GM12878 (cell line): ENCODE data around the gene RALGPS2. TPM values are rescaled to one million over a fixed set of nuclear protein-coding genes. Genes with fewer than 3 reads are reported as not detected.

ENCODE experiments used
- ATAC-seq: fragments of 200-7000 bp; cut with Tn5 transposase; 3 replicates; pipeline ENCODE4 v1.9.1; 2020; ENCODE audit warnings: mild to moderate bottlenecking, moderate library complexity
- BruUV-seq: library from RNA; stranded (reverse); fragments of 400-500 nt; replicated peaks from 2 replicates; lab custom pipeline; 2021; lab: Mats Ljungman, UMichigan
- CTCF ChIA-PET: fragments of 300-600 bp; sonication (Branson Sonifier 250); formaldehyde crosslinking; extraction: SDS; loops from one replicate; lab custom pipeline; 2021; ENCODE audit warnings: inconsistent platforms; lab: Yijun Ruan, JAX
- POLR2A ChIA-PET: fragments of 350-600 bp; formaldehyde crosslinking; extraction: SDS; loops from one replicate; lab custom pipeline; 2021; ENCODE audit warnings: inconsistent platforms; lab: Charles Lee
- RAD21 ChIA-PET: fragments of 300-600 bp; sonication (Branson Sonifier 250); formaldehyde crosslinking; loops from one replicate; lab custom pipeline; 2023; ENCODE audit warnings: antibody characterized with exemption; ENCODE audit not compliant: unreplicated experiment; lab: Charles Lee
- SMC1A ChIA-PET: fragments of 300-600 bp; sonication (Branson Sonifier 250); formaldehyde crosslinking; loops from one replicate; lab custom pipeline; 2023; ENCODE audit not compliant: unreplicated experiment, uncharacterized antibody; lab: Charles Lee
- DNase-seq: peaks from one replicate; pipeline ENCODE4 v3.0.0-alpha.2; 2011; ENCODE audit warnings: low read depth, low spot score
- FAIRE-seq: peaks from 3 replicates; lab custom pipeline; 2011; peaks lifted over from hg19 to GRCh38; lab: Jason Lieb, UNC
- H2AFZ ChIP-seq: 2 replicates; pipeline ENCODE4 v1.6.0; 2011; ENCODE audit warnings: low read depth, low read length, control low read depth; ENCODE audit not compliant: control insufficient read depth
- H3K27ac ChIP-seq: 2 replicates; pipeline ENCODE4 v1.5.1; 2011; ENCODE audit warnings: control low read depth; ENCODE audit not compliant: control insufficient read depth, insufficient read depth
- H3K27me3 ChIP-seq, 2 experiments: replicated peaks in 1 of 2; 2 replicates each; pipeline versions ENCODE4 v1.6.0 to v1.6.1; 2011; ENCODE audit warnings: low read length in 1 of 2; ENCODE audit not compliant: control insufficient read depth in 2 of 2, insufficient read depth in 2 of 2
- H3K36me3 ChIP-seq, 2 experiments: 2 replicates each; pipeline ENCODE4 v1.5.1; 2011; ENCODE audit warnings: low read length in 1 of 2; ENCODE audit not compliant: control insufficient read depth in 2 of 2, insufficient read depth in 2 of 2
- H3K4me1 ChIP-seq: 2 replicates; pipeline ENCODE4 v1.6.1; 2011; ENCODE audit warnings: mild to moderate bottlenecking, low read length, moderate library complexity, mixed read lengths; ENCODE audit not compliant: control insufficient read depth, insufficient read depth
- H3K4me2 ChIP-seq: 2 replicates; pipeline ENCODE4 v1.6.0; 2011; ENCODE audit warnings: control low read depth; ENCODE audit not compliant: control insufficient read depth, insufficient read depth
- H3K4me3 ChIP-seq: fragments of 200-600 bp; sonication (generic); 2 replicates; pipeline ENCODE4 v1.5.1; 2016
- H3K79me2 ChIP-seq: 2 replicates; pipeline ENCODE4 v1.6.0; 2011; ENCODE audit warnings: low read length; ENCODE audit not compliant: control insufficient read depth, insufficient read depth
- H3K9ac ChIP-seq: 2 replicates; pipeline ENCODE4 v1.8.0; 2011; ENCODE audit warnings: low read length, control low read depth, mixed read lengths; ENCODE audit not compliant: control insufficient read depth, insufficient read depth
- H3K9me3 ChIP-seq: replicated peaks from 3 replicates; pipeline ENCODE4 v1.5.1; 2011; ENCODE audit warnings: mild to moderate bottlenecking, low read length; ENCODE audit not compliant: control insufficient read depth, insufficient read depth
- H4K20me1 ChIP-seq: 2 replicates; pipeline ENCODE4 v1.6.0; 2011; ENCODE audit not compliant: control insufficient read depth, insufficient read depth
- CHD1 ChIP-seq: IDR thresholded peaks from 2 replicates; pipeline ENCODE4 v1.6.1; 2012; ENCODE audit warnings: low read depth, low read length, improper control_type of control experiment
- FOXM1 ChIP-seq: IDR thresholded peaks from 2 replicates; pipeline ENCODE4 v1.6.1; 2012; ENCODE audit warnings: low read depth, mild to moderate bottlenecking, inconsistent platforms, low read length, moderate library complexity
- KDM1A ChIP-seq: fragments of 200-600 bp; sonication (generic); IDR thresholded peaks from 2 replicates; pipeline ENCODE4 v1.6.1; 2016; ENCODE audit warnings: borderline replicate concordance
- MYB ChIP-seq: fragments of 150-350 bp; IDR thresholded peaks from 2 replicates; pipeline ENCODE4 v1.6.1; 2014; ENCODE audit warnings: mild to moderate bottlenecking, low read depth, low read length, borderline replicate concordance
- WGBS: methylation state at CpG from one replicate; pipeline ENCODE4 v1.1.6; 2016; ENCODE audit warnings: low lambda C conversion rate; ENCODE audit not compliant: insufficient replicate concordance, insufficient coverage; ENCODE audit errors: missing lambda C conversion rate; 5-methylcytosine and 5-hydroxymethylcytosine counted together
- in situ Hi-C: fragments of 300-500 bp; cut with MboI; formaldehyde crosslinking; loops from 9 replicates; pipeline ENCODE4 v1.14.3; 2018; ENCODE audit warnings: mixed read lengths
- intact Hi-C: fragments of 100-400 bp; cut with micrococcal nuclease; formaldehyde crosslinking; loops from one replicate; pipeline ENCODE4 v1.14.2; 2022; ENCODE audit not compliant: unreplicated experiment
- polyA plus RNA-seq, 11 experiments: library from polyadenylated mRNA; depleted of rRNA in 4 of 11; unstranded in 6 of 11; stranded (reverse) in 5 of 11; fragments of >200 nt; fragmentation: Nextera tagmentation in 4 of 11; fragmentation: Illumina TruSeq in 1 of 11; extraction: Ambion mirVana in 4 of 11; extraction: Trizol in 1 of 11; gene quantifications; 1 replicate in 1 of 11; 2 replicates in 10 of 11; pipeline versions ENCODE4 v1.2.1 to v1.2.3, GENCODE V29; 2011 to 2016; ENCODE audit warnings: inconsistent platforms in 2 of 11, missing spikeins in 2 of 11, low read depth in 1 of 11
- total RNA-seq, 4 experiments: library from RNA; depleted of rRNA in 3 of 4; stranded (reverse); fragments of >200 nt in 3 of 4; fragmentation: Illumina TruSeq in 1 of 4; extraction: Trizol in 1 of 4; gene quantifications; 2 replicates each; pipeline versions ENCODE4 v1.2.1 to v1.2.3, GENCODE V29; 2013 to 2021
- TF ChIP-seq, protein P1 (sequence below): fragments of 450-650 bp; IDR thresholded peaks from 2 replicates; pipeline ENCODE4 v1.6.1; 2016; ENCODE audit warnings: mild to moderate bottlenecking
- TF ChIP-seq, protein P2 (sequence below): fragments of 450-650 bp; IDR thresholded peaks from 2 replicates; pipeline ENCODE4 v1.6.1; 2016; ENCODE audit warnings: mild to moderate bottlenecking

The RALGPS2 gene
- total and polyA plus RNA-seq, 10 of the 15 experiments (the other 5 are each of a cell fraction or from before 2014, with no cell fraction given), result 0.08 to 3.7 (median 0.50) TPM

DNA sequence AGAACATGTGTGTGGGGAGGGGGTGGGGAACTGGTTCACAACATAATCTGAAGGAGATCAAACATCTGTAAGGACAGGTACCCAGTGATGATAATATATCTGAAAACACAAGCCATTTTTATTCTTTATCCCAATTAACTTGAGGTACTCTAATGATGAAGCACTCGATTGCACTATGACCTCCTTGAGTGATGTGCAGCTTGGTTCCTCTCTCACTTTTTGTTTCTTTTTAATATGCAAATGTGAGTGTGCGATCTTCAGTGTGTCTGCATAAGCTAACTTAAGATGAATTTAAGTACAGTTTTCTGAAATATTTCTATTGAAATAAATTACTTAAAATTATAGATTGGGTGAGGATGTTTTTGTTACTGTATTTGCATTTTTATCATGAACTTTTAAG lies 196.5 kb downstream of the RALGPS2 start (continued):
- TF ChIP-seq, protein P1, sequence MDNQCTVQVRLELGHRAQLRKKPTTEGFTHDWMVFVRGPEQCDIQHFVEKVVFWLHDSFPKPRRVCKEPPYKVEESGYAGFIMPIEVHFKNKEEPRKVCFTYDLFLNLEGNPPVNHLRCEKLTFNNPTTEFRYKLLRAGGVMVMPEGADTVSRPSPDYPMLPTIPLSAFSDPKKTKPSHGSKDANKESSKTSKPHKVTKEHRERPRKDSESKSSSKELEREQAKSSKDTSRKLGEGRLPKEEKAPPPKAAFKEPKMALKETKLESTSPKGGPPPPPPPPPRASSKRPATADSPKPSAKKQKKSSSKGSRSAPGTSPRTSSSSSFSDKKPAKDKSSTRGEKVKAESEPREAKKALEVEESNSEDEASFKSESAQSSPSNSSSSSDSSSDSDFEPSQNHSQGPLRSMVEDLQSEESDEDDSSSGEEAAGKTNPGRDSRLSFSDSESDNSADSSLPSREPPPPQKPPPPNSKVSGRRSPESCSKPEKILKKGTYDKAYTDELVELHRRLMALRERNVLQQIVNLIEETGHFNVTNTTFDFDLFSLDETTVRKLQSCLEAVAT, result no peak
- TF ChIP-seq MYB (no peak), CHD1 (no peak)
- TF ChIP-seq, protein P2, sequence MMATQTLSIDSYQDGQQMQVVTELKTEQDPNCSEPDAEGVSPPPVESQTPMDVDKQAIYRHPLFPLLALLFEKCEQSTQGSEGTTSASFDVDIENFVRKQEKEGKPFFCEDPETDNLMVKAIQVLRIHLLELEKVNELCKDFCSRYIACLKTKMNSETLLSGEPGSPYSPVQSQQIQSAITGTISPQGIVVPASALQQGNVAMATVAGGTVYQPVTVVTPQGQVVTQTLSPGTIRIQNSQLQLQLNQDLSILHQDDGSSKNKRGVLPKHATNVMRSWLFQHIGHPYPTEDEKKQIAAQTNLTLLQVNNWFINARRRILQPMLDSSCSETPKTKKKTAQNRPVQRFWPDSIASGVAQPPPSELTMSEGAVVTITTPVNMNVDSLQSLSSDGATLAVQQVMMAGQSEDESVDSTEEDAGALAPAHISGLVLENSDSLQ, result peak; percentile 63
- TF ChIP-seq, all 136 proteins: peak for 2

DNA sequence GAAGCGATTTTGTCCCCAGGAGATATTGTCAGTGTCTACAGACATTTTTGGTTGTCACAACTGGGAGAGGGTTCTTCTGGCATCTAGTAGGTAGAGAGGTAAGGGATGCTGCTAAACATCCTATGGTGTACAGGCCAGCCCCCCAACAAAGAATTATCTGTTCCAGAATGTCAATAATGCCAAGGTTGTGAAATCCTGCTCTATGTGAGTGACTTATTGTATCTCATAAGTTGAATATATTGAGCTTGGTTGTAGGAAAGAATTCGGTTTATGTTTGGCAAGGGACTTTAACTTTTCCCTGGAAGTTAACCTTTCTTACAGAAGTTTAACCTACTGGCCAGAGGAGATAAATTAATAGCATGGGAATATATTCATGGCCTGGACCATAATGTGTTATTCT lies 198.5 kb downstream of the RALGPS2 start:
- in situ Hi-C loops (no loop called here), intact Hi-C loops (no loop called here)
- WGBS, result 22% methylated on average over 2 of the region's 2 CpGs
- Histone ChIP-seq H3K9me3 (0 out of 3 replicates have a peak, but pooled peaks cover 2% of the 10 kb centered on the region), H3K36me3 (no peaks in the 10 kb centered on the region), H3K9ac (no peak overlapping the region), H2AFZ (no peak overlapping the region), H3K4me1 (no peaks in the 10 kb centered on the region), H3K27ac (no peak overlapping the region), H4K20me1 (no peaks in the 10 kb centered on the region), H3K27me3 (no peaks in the 10 kb centered on the region), H3K4me3 (no peak overlapping the region), H3K79me2 (no peaks in the 10 kb centered on the region), H3K4me2 (no peak overlapping the region)
- RAD21 ChIA-PET, result no interaction called here
- SMC1A ChIA-PET, result interaction anchor here (1.4 kb wide), 1 partner anchor 111 kb away, joined by 3 read pairs; no protein-coding TSS in a partner anchor
- CTCF ChIA-PET, result interaction anchor here (0.8 kb wide), 1 partner anchor 11 kb away, joined by 4 read pairs; no protein-coding TSS in a partner anchor
- ATAC-seq (no peak), FAIRE-seq (no peak), DNase-seq (no peak)
- BruUV-seq, result no TSS peak
- POLR2A ChIA-PET, result no interaction called here
- TF ChIP-seq KDM1A, result no peak
- no peak for TF ChIP-seq FOXM1
